Fibroblast of villous mesenchyme (primary cell): ENCODE results near the gene STX18. TPM values are rescaled to one million over a fixed set of nuclear protein-coding genes. Genes with fewer than 3 reads are reported as not detected.
A peak's percentile ranks its signal among the peaks of the same experiment; 100 is the strongest.

Source experiments
- DNase-seq: peaks from one replicate; pipeline ENCODE4 v3.0.0-alpha.2; 2010; ENCODE audit warnings: low read depth
- H3K4me3 ChIP-seq: 2 replicates; pipeline ENCODE4 v1.5.1; 2011; ENCODE audit warnings: low read depth, mild to moderate bottlenecking, low read length
- total RNA-seq: library from RNA; depleted of rRNA; stranded (reverse); fragments of >200 nt; gene quantifications from 2 replicates; pipeline ENCODE4 v1.2.3, GENCODE V29; 2012
- TF ChIP-seq, protein P1 (sequence below): IDR thresholded peaks from 2 replicates; pipeline ENCODE4 v1.5.1; 2012; ENCODE audit warnings: low read depth, mild to moderate bottlenecking, low read length; ENCODE audit not compliant: insufficient read depth

The STX18 gene
- total RNA-seq, 1 donor = 24.2 TPM

DNA sequence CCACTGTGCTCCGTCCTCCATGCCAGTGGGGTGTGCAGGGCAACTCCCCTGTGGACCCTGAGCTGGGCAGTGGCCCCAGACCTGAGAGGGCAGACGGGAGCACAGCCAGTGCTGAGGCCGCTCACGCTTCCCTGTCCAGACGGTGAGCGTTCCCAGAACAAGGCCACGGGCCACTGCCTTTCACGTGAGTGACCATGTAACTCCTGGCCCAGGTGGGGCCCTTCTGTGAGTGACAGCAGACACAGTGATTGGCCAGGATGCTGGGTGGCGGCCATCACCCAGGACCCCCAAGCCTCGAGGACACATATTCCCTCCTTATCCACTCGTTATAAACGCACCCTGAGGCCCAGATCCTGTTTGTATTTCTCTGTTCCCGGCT is 144.4 kb downstream of the STX18 start:
- H3K4me3 ChIP-seq = no peak overlapping the region
- no peak for DNase-seq
- TF ChIP-seq, protein P1, sequence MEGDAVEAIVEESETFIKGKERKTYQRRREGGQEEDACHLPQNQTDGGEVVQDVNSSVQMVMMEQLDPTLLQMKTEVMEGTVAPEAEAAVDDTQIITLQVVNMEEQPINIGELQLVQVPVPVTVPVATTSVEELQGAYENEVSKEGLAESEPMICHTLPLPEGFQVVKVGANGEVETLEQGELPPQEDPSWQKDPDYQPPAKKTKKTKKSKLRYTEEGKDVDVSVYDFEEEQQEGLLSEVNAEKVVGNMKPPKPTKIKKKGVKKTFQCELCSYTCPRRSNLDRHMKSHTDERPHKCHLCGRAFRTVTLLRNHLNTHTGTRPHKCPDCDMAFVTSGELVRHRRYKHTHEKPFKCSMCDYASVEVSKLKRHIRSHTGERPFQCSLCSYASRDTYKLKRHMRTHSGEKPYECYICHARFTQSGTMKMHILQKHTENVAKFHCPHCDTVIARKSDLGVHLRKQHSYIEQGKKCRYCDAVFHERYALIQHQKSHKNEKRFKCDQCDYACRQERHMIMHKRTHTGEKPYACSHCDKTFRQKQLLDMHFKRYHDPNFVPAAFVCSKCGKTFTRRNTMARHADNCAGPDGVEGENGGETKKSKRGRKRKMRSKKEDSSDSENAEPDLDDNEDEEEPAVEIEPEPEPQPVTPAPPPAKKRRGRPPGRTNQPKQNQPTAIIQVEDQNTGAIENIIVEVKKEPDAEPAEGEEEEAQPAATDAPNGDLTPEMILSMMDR = no peak

DNA sequence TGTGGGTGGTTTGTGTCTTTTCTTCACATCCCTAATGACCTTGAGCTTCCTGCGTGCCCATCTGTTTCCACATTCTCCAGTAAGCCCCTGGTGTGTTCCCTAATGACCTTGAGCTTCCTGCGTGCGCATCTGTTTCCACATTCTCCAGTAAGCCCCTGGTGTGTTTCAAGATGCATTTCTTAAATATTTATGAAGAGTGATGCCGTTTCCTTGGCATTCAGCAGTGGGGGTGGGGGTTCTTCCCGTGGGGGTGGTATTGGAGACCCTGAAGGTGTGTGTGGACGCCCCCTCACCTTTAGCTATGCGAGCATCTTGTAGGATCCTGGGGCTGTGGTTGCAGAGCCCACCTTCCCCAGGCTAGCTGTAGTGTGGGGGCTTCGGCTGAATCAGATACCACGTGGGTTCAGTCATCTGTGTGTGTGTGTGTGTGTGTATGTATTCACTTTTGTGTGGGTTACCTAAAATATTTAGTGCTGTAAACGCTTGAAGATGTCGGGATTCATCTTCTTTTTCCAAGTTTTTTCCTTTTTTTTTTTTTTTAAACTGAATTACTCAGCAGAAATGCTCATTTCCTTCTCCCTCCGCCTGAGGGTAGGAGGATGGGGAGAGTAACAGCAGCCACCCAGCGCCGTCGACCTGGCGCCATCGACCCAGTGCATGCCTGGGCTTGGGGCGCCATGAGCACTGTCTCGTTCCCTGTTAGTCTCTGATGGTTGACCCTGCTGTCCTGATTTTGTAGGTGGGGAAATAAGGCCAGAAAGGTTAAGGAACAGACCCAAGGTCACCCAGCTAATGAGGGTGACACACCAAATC is 145.0 kb downstream of the STX18 start:
- DNase-seq = peak; percentile 63
- TF ChIP-seq, protein P1 = no peak

DNA sequence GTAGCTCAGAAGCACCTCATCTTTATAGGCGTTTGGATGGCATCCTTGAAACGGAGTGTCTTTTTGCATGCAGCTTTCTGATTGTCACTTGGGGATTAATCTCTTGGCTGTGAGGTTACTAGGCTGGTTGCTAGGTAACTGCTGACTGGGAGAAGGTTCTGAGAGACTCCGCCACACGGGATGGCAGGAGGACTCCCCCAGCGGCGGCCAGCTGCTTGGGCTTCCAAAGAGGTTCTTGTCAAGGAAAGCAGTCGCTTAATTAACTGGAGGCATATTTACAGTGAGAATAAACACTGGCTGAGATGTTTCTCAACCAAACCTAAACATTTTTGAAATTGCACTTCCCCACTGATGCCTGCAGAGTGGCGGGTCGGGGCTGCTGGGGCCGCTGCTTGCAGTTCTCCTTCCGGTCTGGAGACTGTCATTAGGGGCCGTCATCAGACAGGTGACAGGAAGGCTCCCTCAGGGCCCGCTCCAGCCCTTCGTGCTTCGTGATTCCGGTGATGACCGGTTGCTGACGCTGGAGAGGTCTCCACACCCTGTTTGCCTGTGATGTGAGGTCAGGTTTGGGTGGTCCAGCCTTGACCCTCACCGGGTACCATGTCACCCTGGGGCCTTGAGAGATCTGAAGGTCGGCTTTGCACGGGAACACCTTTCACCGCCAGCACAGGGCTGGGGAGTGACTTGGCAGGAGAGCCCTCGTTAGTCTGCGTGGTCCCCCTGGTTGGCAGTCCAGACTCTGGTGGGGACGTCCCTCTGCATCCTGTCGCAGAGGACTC is 145.8 kb downstream of the STX18 start:
- H3K4me3 ChIP-seq = no peak overlapping the region
- peak; percentile 67 for DNase-seq
- TF ChIP-seq, protein P1 = peak; percentile 3

More for the DNA sequence above, 145.0 kb downstream of the STX18 start:
- no peak overlapping the region for H3K4me3 ChIP-seq

DNA sequence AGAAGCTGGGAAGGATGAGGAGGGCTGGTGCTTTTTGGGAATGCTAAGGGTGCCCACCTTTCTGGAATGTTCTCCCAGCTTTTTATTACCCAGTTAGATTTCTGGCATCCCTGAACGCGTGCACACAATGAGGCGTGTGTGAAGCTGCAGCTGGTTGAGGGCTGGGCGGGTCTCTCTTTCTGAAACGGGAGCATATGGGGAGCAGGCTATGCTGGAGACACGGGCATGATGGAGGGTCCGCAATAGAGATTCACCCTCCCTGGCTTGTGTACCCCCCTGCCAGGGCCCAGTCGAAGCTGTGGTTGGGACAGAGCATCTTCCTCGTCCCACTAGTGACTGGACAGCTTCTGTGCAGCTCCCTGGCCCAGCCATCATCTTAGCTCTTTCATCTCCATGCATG is 146.5 kb downstream of the STX18 start:
- H3K4me3 ChIP-seq = no peak overlapping the region
- TF ChIP-seq, protein P1 = no peak
- no peak for DNase-seq

DNA sequence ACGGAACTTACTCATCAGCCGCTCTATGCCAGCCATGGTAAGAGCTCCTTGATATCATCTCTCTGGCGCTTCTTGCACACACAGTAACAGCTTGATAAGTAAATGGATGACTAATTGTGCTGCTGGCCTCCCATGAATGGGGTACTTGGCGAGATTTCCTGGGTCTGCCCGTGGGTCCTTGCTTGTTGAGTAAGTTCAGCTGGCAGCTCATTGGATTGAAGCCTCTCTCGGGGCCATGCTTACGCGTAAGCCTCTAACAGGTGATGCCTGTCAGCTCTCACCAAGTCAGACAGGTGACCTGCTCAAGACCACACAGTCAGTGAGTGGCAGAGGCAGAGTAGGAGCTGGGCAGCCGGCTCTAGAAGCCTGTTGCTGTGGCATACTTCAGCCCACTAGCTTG is 147.2 kb downstream of the STX18 start:
- DNase-seq = peak; percentile 24
- H3K4me3 ChIP-seq = no peak overlapping the region
- TF ChIP-seq, protein P1 = no peak

DNA sequence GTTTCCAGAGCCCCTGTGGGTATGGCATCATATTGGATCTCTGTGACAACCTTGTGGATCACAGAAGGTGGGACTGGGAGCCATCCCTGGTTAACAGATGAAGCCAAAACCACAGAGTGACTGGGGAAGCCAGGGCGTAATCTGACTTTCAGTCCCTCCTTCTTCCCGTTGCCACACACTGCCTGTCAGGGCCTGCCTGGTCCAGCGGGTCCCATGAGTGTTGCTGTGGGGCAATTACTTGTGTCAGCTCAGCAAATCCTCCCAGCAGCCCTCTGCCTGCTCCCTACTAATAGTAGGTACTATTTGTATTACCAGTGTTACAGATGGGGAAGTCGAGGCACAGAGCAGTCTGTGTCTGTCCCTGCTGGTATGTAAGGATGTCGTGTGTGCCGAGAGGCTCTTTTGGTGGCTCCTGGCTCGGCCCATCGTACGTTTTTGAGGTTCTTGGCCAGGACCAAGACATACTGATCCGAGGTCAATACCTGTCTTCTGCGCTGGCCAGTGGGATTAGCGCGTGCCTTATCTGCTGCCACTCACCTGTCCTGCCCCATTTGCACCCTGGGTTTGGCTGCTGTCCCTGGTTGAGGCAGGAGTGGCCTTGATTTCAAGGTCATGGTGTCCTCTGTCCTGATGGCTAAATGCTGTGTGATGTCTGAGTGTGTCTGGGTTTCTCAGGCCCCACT is 149.2 kb downstream of the STX18 start:
- no peak for DNase-seq
- TF ChIP-seq, protein P1 = no peak
- H3K4me3 ChIP-seq = no peak overlapping the region
